Endothelial cell of umbilical vein (primary cell): ENCODE data around the gene CCDC27. TPM values are rescaled to one million over a fixed set of nuclear protein-coding genes. Genes with fewer than 3 reads are reported as not detected.

Experiments
- BruUV-seq: library from RNA; stranded (reverse); fragments of 400-500 nt; replicated peaks from 2 replicates; lab custom pipeline; 2021; lab: Mats Ljungman, UMichigan
- CTCF ChIA-PET: fragments of 300-600, 350-600 bp; sonication (Branson Sonifier 250); formaldehyde crosslinking; loops from one replicate; lab custom pipeline; 2021; ENCODE audit warnings: antibody characterized with exemption, inconsistent platforms; lab: Charles Lee
- POLR2A ChIA-PET: fragments of 300-600, 350-600 bp; sonication (Branson Sonifier 250); formaldehyde crosslinking; loops from one replicate; lab custom pipeline; 2021; ENCODE audit warnings: antibody characterized with exemption, inconsistent platforms; lab: Charles Lee
- DNase-seq: peaks from one replicate; pipeline ENCODE4 v3.0.0-alpha.2; 2011; ENCODE audit warnings: low read depth, low spot score
- FAIRE-seq: peaks from 2 replicates; lab custom pipeline; 2011; peaks lifted over from hg19 to GRCh38; lab: Jason Lieb, UNC
- H2AFZ ChIP-seq: 2 replicates; pipeline ENCODE4 v1.6.0; 2012; ENCODE audit warnings: low read depth, low read length, control low read depth, inconsistent platforms
- H3K27ac ChIP-seq: 2 replicates; pipeline ENCODE4 v1.5.1; 2011; ENCODE audit warnings: low read depth, mild to moderate bottlenecking, control low read depth, low read length, moderate library complexity; ENCODE audit not compliant: insufficient read depth
- H3K27me3 ChIP-seq, 2 experiments: 2 replicates each; pipeline versions ENCODE4 v1.6.0 to v1.6.1; 2011; ENCODE audit warnings: low read length in 2 of 2, mixed read lengths in 1 of 2; ENCODE audit not compliant: control insufficient read depth in 2 of 2, insufficient read depth in 2 of 2
- H3K36me3 ChIP-seq, 2 experiments: 2 replicates in 1 of 2; 3 replicates in 1 of 2; pipeline ENCODE4 v1.5.1; 2011; ENCODE audit warnings: low read length in 2 of 2, mild to moderate bottlenecking in 1 of 2, moderate library complexity in 1 of 2; ENCODE audit not compliant: control insufficient read depth in 2 of 2, insufficient read depth in 2 of 2; ENCODE audit errors: extremely low read depth in 1 of 2
- H3K4me1 ChIP-seq: 3 replicates; pipeline ENCODE4 v1.5.1; 2011; ENCODE audit warnings: mild to moderate bottlenecking, low read length; ENCODE audit not compliant: control insufficient read depth, insufficient read depth; ENCODE audit errors: extremely low read depth
- H3K4me2 ChIP-seq: 2 replicates; pipeline ENCODE4 v1.6.1; 2011; ENCODE audit warnings: low read length, control low read depth, mixed read lengths; ENCODE audit not compliant: insufficient read depth
- H3K4me3 ChIP-seq, 3 experiments: fragments of 200-600 bp in 1 of 3; sonication (generic), shearing (Covaris generic) in 1 of 3; replicated peaks in 1 of 3; 2 replicates each; pipeline ENCODE4 v1.5.1; 2011 to 2016; ENCODE audit warnings: control low read depth in 3 of 3, low read length in 3 of 3, mild to moderate bottlenecking in 2 of 3, inconsistent platforms in 1 of 3, low read depth in 1 of 3, moderate library complexity in 1 of 3; ENCODE audit not compliant: insufficient read depth in 1 of 3
- H3K79me2 ChIP-seq: 2 replicates; pipeline ENCODE4 v1.6.0; 2012; ENCODE audit warnings: low read length, inconsistent platforms; ENCODE audit not compliant: control insufficient read depth, insufficient read depth
- H3K9ac ChIP-seq: replicated peaks from 2 replicates; pipeline ENCODE3; 2011; ENCODE audit warnings: low read length, control low read depth; ENCODE audit not compliant: insufficient read depth; ENCODE audit errors: extremely low read depth
- H3K9me1 ChIP-seq: replicated peaks from 3 replicates; pipeline ENCODE4 v1.6.0; 2011; ENCODE audit warnings: mild to moderate bottlenecking, low read length; ENCODE audit not compliant: control insufficient read depth, insufficient read depth; ENCODE audit errors: extremely low read depth
- H3K9me3 ChIP-seq: replicated peaks from 2 replicates; pipeline ENCODE4 v1.5.1; 2012; ENCODE audit warnings: low read length, inconsistent platforms; ENCODE audit not compliant: control insufficient read depth, insufficient read depth
- H4K20me1 ChIP-seq: replicated peaks from 2 replicates; pipeline ENCODE3; 2011; ENCODE audit warnings: mild to moderate bottlenecking, low read length; ENCODE audit not compliant: control insufficient read depth, insufficient read depth; ENCODE audit errors: extremely low read depth
- CTCF ChIP-seq, 2 donors: IDR thresholded peaks; 1 replicate in 1 of 2; 2 replicates in 1 of 2; pipeline ENCODE4 v1.5.1; 2011; ENCODE audit warnings: low read length in 2 of 2, mild to moderate bottlenecking in 2 of 2, moderate library complexity in 2 of 2, control low read depth in 1 of 2, inconsistent platforms in 1 of 2, low read depth in 1 of 2; ENCODE audit not compliant: insufficient read depth in 1 of 2; ENCODE audit errors: extremely low read depth in 1 of 2
- EZH2 ChIP-seq: IDR thresholded peaks from 2 replicates; pipeline ENCODE4 v1.6.1; 2012; ENCODE audit warnings: borderline replicate concordance, low read depth, mild to moderate bottlenecking, moderate library complexity, low read length, inconsistent platforms; ENCODE audit not compliant: severe bottlenecking
- FOS ChIP-seq: IDR thresholded peaks from 2 replicates; pipeline ENCODE4 v1.6.1; 2011; ENCODE audit warnings: mild to moderate bottlenecking, low read length, moderate library complexity, borderline replicate concordance; ENCODE audit not compliant: insufficient read depth
- GATA2 ChIP-seq: IDR thresholded peaks from 2 replicates; pipeline ENCODE4 v1.7.0; 2011; ENCODE audit warnings: low read depth, mild to moderate bottlenecking, moderate library complexity, mixed read lengths, low read length; ENCODE audit not compliant: insufficient read length, insufficient read depth
- JUN ChIP-seq: IDR thresholded peaks from 2 replicates; pipeline ENCODE4 v1.6.1; 2011; ENCODE audit warnings: borderline replicate concordance, low read depth; ENCODE audit not compliant: insufficient read length, insufficient read depth
- MAX ChIP-seq: IDR thresholded peaks from 2 replicates; pipeline ENCODE4 v1.6.1; 2011; ENCODE audit not compliant: insufficient read depth, insufficient read length
- MYC ChIP-seq: IDR thresholded peaks from one replicate; pipeline ENCODE4 v1.6.1; 2011; ENCODE audit warnings: mild to moderate bottlenecking, low read depth, low read length
- POLR2A ChIP-seq: IDR thresholded peaks from 2 replicates; pipeline ENCODE4 v1.6.1; 2012; ENCODE audit warnings: low read depth, mild to moderate bottlenecking, control low read depth, low read length
- POLR2AphosphoS5 ChIP-seq: IDR thresholded peaks from 2 replicates; pipeline ENCODE4 v1.6.1; 2012; ENCODE audit warnings: low read depth, mild to moderate bottlenecking, control low read depth, low read length, moderate library complexity; ENCODE audit not compliant: insufficient read depth
- dilution Hi-C: fragments of 300-500 bp; cut with MboI; formaldehyde crosslinking; loops from one replicate; pipeline ENCODE4 v1.15.0; 2019; ENCODE audit warnings: low sequenced_read_pairs; ENCODE audit not compliant: extremely low pct_ligation_motif_present
- intact Hi-C: fragments of 100-400 bp; cut with micrococcal nuclease; formaldehyde crosslinking; loops from one replicate; pipeline ENCODE4 v1.10.0; 2022
- polyA plus RNA-seq, 4 experiments: library from polyadenylated mRNA; depleted of rRNA in 3 of 4; stranded (reverse) in 3 of 4; unstranded in 1 of 4; fragments of >200 nt; gene quantifications; 2 replicates each; pipeline versions ENCODE4 v1.2.1 to v1.2.3, GENCODE V29; 2011 to 2012; ENCODE audit warnings: missing spikeins in 1 of 4
- total RNA-seq: library from RNA; stranded (reverse); gene quantifications from 2 replicates; pipeline ENCODE4 v1.2.3, GENCODE V29; 2021

CCDC27 gene
- total and polyA plus RNA-seq, 2 donors (not counting 3 experiments of a cell fraction or from before 2014, with no cell fraction given) = not detected

- TF ChIP-seq EZH2 = no peak
- Histone ChIP-seq H3K4me1 (peaks cover 9% of the 10 kb centered on the region), H2AFZ (no peak overlapping the region), H3K9me3 (no peaks in the 10 kb centered on the region), H3K27me3 (no peaks in the 10 kb centered on the region), H3K9ac (no peak overlapping the region), H3K36me3 (peaks cover 4 to 26% of the 10 kb centered on the region in 2 experiments), H3K9me1 (no peaks in the 10 kb centered on the region), H4K20me1 (no peaks in the 10 kb centered on the region), H3K79me2 (peaks cover 5% of the 10 kb centered on the region), H3K4me3 (no peak overlapping the region), H3K4me2 (no peak overlapping the region), H3K27ac (no peak overlapping the region)
- ChIA-PET CTCF (no interaction called here), POLR2A (no interaction called here)
- intact Hi-C loops = no loop called here
- dilution Hi-C loops = no loop called here
- FAIRE-seq (no peak), DNase-seq (no peak)
- no TSS peak for BruUV-seq
Measured at GRCh38 chr1:3742439-3743298, 9.6 kb upstream of the CCDC27 start.

- POLR2A ChIA-PET = no interaction called here
- CTCF ChIA-PET = interaction anchor here (3.7 kb wide), 1 partner anchor 19 kb away, joined by 11 read pairs; no protein-coding TSS in a partner anchor
- Histone ChIP-seq H3K4me2 (no peak overlapping the region), H4K20me1 (no peaks in the 10 kb centered on the region), H3K9ac (no peak overlapping the region), H3K4me3 (no peak overlapping the region), H2AFZ (no peak overlapping the region), H3K9me1 (no peaks in the 10 kb centered on the region), H3K27me3 (no peaks in the 10 kb centered on the region), H3K4me1 (peaks cover 11% of the 10 kb centered on the region), H3K79me2 (peaks cover 5% of the 10 kb centered on the region), H3K36me3 (peaks cover 4 to 19% of the 10 kb centered on the region in 2 experiments), H3K27ac (no peak overlapping the region), H3K9me3 (no peaks in the 10 kb centered on the region)
- dilution Hi-C loops (no loop called here), intact Hi-C loops (no loop called here)
- DNase-seq = no peak
- TF ChIP-seq EZH2 = no peak
- TF ChIP-seq FOS = no peak
- TF ChIP-seq CTCF (IDR thresholded peaks at IDR 0.05; ENCODE audit: extremely low read depth in 1 of 2, insufficient read depth in 1 of 2, low read depth in 1 of 2, low read length in 2 of 2) = no peak
- TF ChIP-seq MYC = no peak
- TF ChIP-seq MAX = no peak
- no peak for TF ChIP-seq POLR2AphosphoS5
- TF ChIP-seq JUN = no peak
- no peak for TF ChIP-seq GATA2
- TF ChIP-seq POLR2A = no peak
- BruUV-seq = no TSS peak
- FAIRE-seq = no peak
Measured at GRCh38 chr1:3743421-3743820, 8.8 kb upstream of the CCDC27 start.
